HG03064 (cell line): ENCODE results near the gene ARL6IP1.
"Not testable (repeated sequence)": the region's sequence is repeated elsewhere in the genome, so short reads cannot be mapped to it uniquely, and the experiment has no call there.

Source experiments
- ATAC-seq: cut with Tn5 transposase; IDR thresholded peaks from one replicate; pipeline ENCODE4 v1.9.1; 2021; ENCODE audit warnings: low read depth; ENCODE audit not compliant: unreplicated experiment

ARL6IP1 gene

GRCh38 chr16:18800293-18800692 lies 1.1 kb downstream of the ARL6IP1 start:
- no peak for ATAC-seq

DNA sequence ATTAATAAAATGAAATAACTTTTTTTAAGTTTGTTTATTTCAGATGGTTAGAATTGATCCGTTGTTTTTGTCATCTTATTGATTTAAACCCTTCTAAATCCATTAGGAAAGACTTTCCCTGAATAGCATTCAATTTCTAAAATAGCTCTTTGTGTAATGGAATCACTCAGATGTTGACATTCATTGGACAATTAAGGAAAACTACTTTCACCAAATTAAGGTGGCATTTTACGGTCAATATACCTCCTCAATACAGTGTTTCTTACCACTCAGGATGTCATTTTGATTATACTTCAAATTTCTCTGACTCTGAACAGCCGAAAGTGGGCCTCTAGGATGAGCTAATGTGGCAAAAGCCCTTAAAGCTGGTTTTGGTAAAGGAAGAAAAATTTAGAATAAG lies 1.8 kb downstream of the ARL6IP1 start:
- no peak for ATAC-seq

DNA sequence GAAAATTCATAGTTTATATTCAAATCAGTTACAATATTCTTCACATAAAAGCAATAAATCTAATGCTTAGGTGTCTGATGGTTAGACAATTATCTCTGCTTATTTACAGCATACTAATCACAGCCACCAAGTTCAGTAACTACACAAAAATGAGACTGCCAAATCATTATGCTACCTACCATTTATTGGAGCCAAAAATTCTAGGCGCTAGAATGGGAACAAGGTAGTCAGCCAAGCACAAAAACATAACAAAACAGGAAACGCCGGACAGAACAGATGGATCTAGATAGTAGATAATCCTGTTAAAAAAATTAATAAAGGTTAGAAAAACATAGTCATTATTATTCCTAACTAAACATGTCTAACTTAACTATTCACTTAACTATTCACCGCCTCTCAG lies 3.6 kb downstream of the ARL6IP1 start:
- no peak for ATAC-seq

GRCh38 chr16:18796377-18796776 lies 5.0 kb downstream of the ARL6IP1 start:
- no peak for ATAC-seq

- no peak for ATAC-seq
These were observed 8.4 kb downstream of the ARL6IP1 start for GRCh38 chr16:18792836-18793433.

GRCh38 chr16:18789850-18790706 lies 11.3 kb downstream of the ARL6IP1 start, which contains the start of gene RPS15A:
TSS of gene RPS15A (minus strand) at chr16:18790334. CDS start at chr16:18789113, 1,221 bp downstream.
- ATAC-seq = peak; percentile 82

- no peak for ATAC-seq
These were observed 11.9 kb downstream of the ARL6IP1 start for GRCh38 chr16:18789515-18789849.

DNA sequence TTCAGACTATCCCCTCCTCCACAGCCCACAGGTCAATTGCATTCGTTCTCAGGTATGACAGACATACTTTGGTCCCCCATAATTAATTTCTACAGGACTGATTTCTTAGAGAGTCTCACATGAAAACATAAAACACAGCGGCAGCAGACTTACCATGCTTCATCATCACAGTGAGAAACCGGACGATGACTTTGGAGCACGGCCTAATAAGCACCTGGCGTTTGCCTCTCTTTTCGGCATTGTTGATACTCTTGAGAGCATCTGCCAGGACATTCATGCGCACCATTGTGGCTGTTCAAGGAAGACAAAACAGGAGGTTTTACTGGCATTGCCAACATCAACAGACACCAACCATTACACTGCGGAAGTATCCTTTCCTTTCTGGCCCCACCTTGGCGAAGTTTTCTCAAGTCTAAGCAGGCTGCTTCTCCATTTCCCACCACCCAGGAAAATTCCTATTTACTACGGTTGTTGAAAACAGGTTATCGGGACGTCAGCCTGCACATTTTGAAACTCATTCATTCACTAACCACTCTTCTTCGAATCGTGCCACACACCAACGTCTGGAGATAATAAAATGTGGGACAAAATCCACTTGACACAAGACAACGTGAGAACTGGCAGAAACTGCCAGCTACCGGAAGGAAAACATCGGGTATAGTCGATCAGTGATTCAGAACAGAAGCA lies 12.4 kb downstream of the ARL6IP1 start:
- ATAC-seq = no peak

GRCh38 chr16:18784917-18785623 lies 16.3 kb downstream of the ARL6IP1 start:
- no peak for ATAC-seq

DNA sequence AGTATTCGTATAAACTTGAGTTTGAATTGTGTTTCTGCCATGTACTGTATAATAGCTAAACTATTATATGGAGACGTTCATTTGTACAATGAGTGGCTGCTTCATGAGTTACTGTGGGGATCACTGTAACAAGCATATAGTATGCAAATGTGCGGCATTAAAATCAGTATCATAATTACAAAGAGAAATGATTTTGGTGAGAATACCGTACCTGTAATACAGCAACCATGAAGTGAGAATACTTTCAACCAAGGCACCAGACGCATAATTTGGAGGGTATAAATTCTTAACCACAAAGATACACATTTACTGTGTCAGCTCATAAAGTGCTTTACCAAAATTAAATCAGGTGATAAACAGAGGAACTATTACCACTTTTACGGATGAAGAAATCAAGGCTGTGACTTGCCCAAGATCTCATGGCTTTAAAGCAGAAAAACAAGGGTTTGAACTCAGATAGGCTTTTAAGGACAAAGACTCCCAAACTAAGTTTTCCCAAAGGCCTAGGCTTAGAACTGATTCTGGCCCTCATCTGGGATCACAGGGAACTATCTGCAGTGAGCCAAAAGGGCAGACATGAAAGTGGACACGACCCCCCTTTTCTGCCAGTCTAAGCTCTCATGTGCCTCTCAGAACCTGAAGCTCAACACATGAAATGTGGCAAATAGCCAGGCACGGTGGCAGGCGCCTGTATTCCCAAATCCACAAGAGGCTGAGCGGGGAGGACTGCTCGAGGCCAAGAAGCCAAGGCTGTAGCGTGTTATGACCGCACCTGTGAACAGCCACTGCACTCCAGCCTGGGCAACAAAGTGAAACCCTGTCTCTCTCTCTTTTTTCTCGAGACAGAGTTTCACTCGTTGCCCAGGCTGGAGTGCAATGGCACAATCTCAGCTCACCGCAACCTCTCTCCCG lies 17.7 kb downstream of the ARL6IP1 start:
- no peak for ATAC-seq

DNA sequence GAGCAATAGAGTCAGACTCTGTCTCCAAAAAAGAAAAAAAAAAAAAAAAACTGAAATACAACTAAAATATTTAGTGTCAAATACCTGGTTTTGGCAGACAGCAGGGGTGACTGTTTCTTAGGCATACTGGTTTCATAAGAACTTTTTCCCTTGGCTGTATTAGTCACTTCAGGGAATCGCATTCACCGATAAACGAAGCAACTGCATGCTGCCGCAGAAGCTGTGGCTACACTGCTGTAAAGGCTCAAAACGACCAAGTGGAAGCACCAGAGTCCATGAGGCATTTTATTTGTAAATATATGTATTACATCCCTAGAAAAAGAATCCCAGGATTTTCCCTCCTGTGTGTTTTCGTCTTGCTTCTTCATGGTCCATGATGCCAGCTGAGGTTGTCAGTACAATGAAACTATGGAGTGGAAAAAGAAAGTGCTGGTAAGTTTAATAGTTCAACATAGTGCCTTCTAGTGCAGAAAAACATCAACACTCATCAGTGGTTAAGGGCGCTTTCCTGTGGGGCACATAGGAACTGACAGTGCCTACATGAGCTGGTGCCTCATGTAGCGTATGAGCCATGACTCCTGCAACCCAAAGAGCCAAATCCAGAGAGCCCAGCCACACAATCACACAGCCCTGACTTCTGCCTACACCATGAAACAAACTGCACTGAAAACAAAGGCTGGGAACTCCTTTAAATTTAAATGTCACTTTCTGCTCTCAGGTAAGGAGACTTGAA lies 18.5 kb downstream of the ARL6IP1 start:
- ATAC-seq = no peak

GRCh38 chr16:18781232-18781631 lies 20.1 kb downstream of the ARL6IP1 start:
- not testable (repeated sequence) for ATAC-seq

DNA sequence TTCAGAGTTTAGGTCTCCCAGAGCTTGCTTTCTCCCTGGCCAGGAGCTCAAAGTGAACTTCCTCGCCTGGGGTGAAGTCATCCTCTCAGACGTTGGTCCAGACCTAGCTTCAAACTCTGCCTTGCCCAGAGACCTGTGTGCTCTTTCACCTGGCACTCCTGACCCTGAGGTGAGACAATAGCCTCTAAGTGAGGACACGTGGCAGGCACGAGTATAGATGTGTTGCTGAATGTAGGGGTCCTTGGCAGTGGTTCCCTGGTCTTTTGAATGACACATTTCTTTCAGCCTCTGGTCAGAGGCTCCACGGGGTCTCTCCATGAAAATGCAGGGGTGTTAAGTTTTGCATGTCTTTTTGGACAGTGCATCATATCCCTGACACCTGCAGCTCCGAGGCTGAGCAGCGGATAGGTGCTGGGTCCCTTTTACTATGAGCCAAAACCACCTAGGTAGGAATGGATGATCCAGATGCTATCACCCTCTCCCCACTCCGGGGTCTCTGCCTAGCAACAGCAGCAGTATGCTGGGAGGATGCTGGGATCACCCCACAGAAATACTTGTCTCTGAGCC lies 20.8 kb downstream of the ARL6IP1 start:
- not testable (repeated sequence) for ATAC-seq

- ATAC-seq = not testable (repeated sequence)
These were observed 23.7 kb downstream of the ARL6IP1 start for GRCh38 chr16:18777664-18778063.

DNA sequence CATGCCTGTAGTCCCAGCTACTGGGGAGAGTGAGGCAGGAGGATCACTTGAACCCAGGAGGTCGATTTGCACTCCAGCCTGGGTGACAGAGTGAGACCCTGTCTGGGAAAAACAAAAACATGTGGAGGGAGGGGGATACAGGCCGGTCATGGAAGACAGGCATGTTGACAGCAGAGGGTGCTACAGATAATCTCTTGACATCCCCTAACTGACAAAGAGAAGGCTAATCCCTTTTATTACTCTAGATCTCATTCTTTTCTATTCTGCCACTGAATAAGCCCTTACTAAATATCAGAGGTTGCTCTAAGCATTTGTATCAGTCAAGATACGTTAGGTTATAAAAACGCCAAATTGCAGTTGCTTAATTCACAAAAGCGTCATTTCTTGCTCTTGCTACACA lies 25.0 kb downstream of the ARL6IP1 start:
- not testable (repeated sequence) for ATAC-seq

DNA sequence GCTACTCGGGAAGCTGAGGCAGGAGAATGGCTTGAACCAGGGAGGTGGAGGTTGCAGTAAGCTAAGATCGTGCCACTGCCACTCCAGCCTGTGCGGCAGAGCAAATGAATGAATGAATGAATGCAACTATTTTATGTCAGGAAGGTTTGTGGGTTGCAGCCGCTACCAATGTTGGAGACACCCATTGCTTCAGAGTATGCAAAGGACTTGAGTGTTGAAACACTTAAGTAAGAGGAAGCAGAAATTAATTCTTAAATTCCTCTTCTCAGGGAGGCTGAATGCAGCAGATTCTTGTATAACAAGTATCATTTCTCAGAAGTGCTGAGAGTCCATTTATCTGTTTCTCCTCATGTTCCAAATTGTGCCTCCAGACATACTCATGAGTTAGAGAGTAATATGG lies 26.7 kb downstream of the ARL6IP1 start:
- not testable (repeated sequence) for ATAC-seq

GRCh38 chr16:18772171-18772570 lies 29.2 kb downstream of the ARL6IP1 start:
- not testable (repeated sequence) for ATAC-seq

- not testable (repeated sequence) for ATAC-seq
These were observed 30.9 kb downstream of the ARL6IP1 start for GRCh38 chr16:18770336-18770962.
